B cell (primary cell): Measurements from ENCODE around the gene PBXIP1.

Source experiments
- CTCF ChIP-seq: fragments of 200-600 bp; IDR thresholded peaks from one replicate; pipeline ENCODE4 v1.8.0; 2022; ENCODE audit warnings: antibody characterized with exemption, mild to moderate bottlenecking
- EZH2 ChIP-seq: IDR thresholded peaks from 2 replicates; pipeline ENCODE4 v1.6.1; 2012; ENCODE audit warnings: borderline replicate concordance, low read depth, mild to moderate bottlenecking, moderate library complexity, low read length; ENCODE audit not compliant: insufficient read depth, poor library complexity, severe bottlenecking

- TF ChIP-seq EZH2 (no peak), CTCF (no peak)
Observed at GRCh38 chr1:154994269-154994587, 38.3 kb upstream of the PBXIP1 start.
